NCI-H774 (cell line): Measurements from ENCODE around the gene FGFR3.

Experiments used
- DNase-seq: peaks from one replicate; lab custom pipeline; 2025; lab: John Stamatoyannopoulos, UW

The FGFR3 gene

GRCh38 chr4:1792832-1793495 is at the start of gene FGFR3:
TSS of gene FGFR3 (plus strand) at chr4:1793293. CDS start at chr4:1793935, 642 bp downstream.
- peak; percentile 11 for DNase-seq

- DNase-seq, result no peak
These were observed 49.5 kb upstream of the FGFR3 start for GRCh38 chr4:1743551-1743950.

GRCh38 chr4:1743975-1744374 is 49.1 kb upstream of the FGFR3 start:
- no peak for DNase-seq

- no peak for DNase-seq
These were observed 48.5 kb upstream of the FGFR3 start for GRCh38 chr4:1744552-1744951.

GRCh38 chr4:1745165-1745564 is 47.9 kb upstream of the FGFR3 start:
- DNase-seq, result no peak

- DNase-seq, result no peak
These were observed 47.4 kb upstream of the FGFR3 start for GRCh38 chr4:1745697-1746096.

- peak; percentile 21 for DNase-seq
These were observed 46.8 kb upstream of the FGFR3 start for GRCh38 chr4:1746265-1746691.

- no peak for DNase-seq
These were observed 46.0 kb upstream of the FGFR3 start for GRCh38 chr4:1746919-1747602.

- DNase-seq, result no peak
These were observed 45.5 kb upstream of the FGFR3 start for GRCh38 chr4:1747603-1747967.

GRCh38 chr4:1748465-1748995 is 44.6 kb upstream of the FGFR3 start:
- peak; percentile 49 for DNase-seq

GRCh38 chr4:1749370-1749769 is 43.7 kb upstream of the FGFR3 start:
- no peak for DNase-seq

GRCh38 chr4:1749826-1750225 is 43.3 kb upstream of the FGFR3 start:
- no peak for DNase-seq

GRCh38 chr4:1750381-1751154 is 42.5 kb upstream of the FGFR3 start:
- no peak for DNase-seq

GRCh38 chr4:1751155-1751918 is 41.8 kb upstream of the FGFR3 start:
- no peak for DNase-seq

- no peak for DNase-seq
These were observed 41.2 kb upstream of the FGFR3 start for GRCh38 chr4:1751919-1752283.

GRCh38 chr4:1752284-1753041 is 40.6 kb upstream of the FGFR3 start:
- no peak for DNase-seq

GRCh38 chr4:1753294-1753696 is 39.8 kb upstream of the FGFR3 start:
- DNase-seq, result no peak

GRCh38 chr4:1753697-1754311 is 39.3 kb upstream of the FGFR3 start:
- DNase-seq, result no peak

GRCh38 chr4:1754336-1754735 is 38.8 kb upstream of the FGFR3 start:
- DNase-seq, result no peak

GRCh38 chr4:1755297-1755696 is 37.8 kb upstream of the FGFR3 start:
- no peak for DNase-seq

- DNase-seq, result no peak
These were observed 37.0 kb upstream of the FGFR3 start for GRCh38 chr4:1756079-1756478.
